Fibroblast of mammary gland (primary cell): ENCODE measurements around the gene ZFP36.

Source experiments
- DNase-seq: peaks from one replicate; pipeline ENCODE4 v3.0.0-alpha.2; 2010; ENCODE audit warnings: low read depth
- H3K4me3 ChIP-seq: 2 replicates; pipeline ENCODE4 v1.5.1; 2011; ENCODE audit warnings: low read depth, mild to moderate bottlenecking, low read length, moderate library complexity; ENCODE audit not compliant: control insufficient read depth
- CTCF ChIP-seq: conservative IDR thresholded peaks from 2 replicates; pipeline ENCODE4 v1.5.1; 2011; ENCODE audit warnings: low read depth, low read length, inconsistent platforms; ENCODE audit not compliant: control insufficient read depth, insufficient read depth

ZFP36 gene

GRCh38 chr19:39424934-39425333, 18.3 kb downstream of the ZFP36 start:
- no peak for DNase-seq
- no peak for TF ChIP-seq CTCF
- H3K4me3 ChIP-seq = no peak overlapping the region

- no peak for DNase-seq
- no peak for TF ChIP-seq CTCF
- H3K4me3 ChIP-seq = no peak overlapping the region
Observed at GRCh38 chr19:39425744-39426143, 19.1 kb downstream of the ZFP36 start.

GRCh38 chr19:39426170-39426569, 19.5 kb downstream of the ZFP36 start:
- no peak for TF ChIP-seq CTCF
- H3K4me3 ChIP-seq = no peak overlapping the region
- no peak for DNase-seq

- TF ChIP-seq CTCF = no peak
- no peak for DNase-seq
- no peak overlapping the region for H3K4me3 ChIP-seq
Observed at GRCh38 chr19:39427707-39428106, 21.1 kb downstream of the ZFP36 start.

GRCh38 chr19:39428283-39429112, 21.9 kb downstream of the ZFP36 start:
- TF ChIP-seq CTCF = no peak
- peak overlapping the region; percentile 2 for H3K4me3 ChIP-seq
- DNase-seq = peak; percentile 89

GRCh38 chr19:39430675-39431593, 24.3 kb downstream of the ZFP36 start:
- TF ChIP-seq CTCF = no peak
- DNase-seq = peak; percentile 98
- H3K4me3 ChIP-seq = no peak overlapping the region
